Measurements from ENCODE around the gene KRTAP5-8. TPM values are rescaled to one million over a fixed set of nuclear protein-coding genes. Genes with fewer than 3 reads are reported as not detected.

KRTAP5-8 gene
- total RNA-seq, 1 donor from 2014 or later: not detected

GRCh38 chr11:71499125-71499524 is 38.7 kb upstream of the KRTAP5-8 start:
- DNase-seq: no peak
- Histone ChIP-seq H3K4me3 (no peak overlapping the region), H3K36me3 (peaks cover 82% of the 10 kb centered on the region)

GRCh38 chr11:71499546-71499945 is 38.3 kb upstream of the KRTAP5-8 start:
- H3K27ac ChIP-seq: no peak overlapping the region
- no peak overlapping the region for H3K4me3 ChIP-seq
- intact Hi-C loops (cut with DNase I): no loop called here
- no peak for ATAC-seq
- H3K9me3 ChIP-seq: no peaks in the 10 kb centered on the region
- no peak for DNase-seq
- H3K27me3 ChIP-seq (ENCODE audit: low read depth): no peaks in the 10 kb centered on the region
- H3K36me3 ChIP-seq: peaks cover 80% of the 10 kb centered on the region
- no peaks in the 10 kb centered on the region for H3K4me1 ChIP-seq
- TF ChIP-seq, protein P1, sequence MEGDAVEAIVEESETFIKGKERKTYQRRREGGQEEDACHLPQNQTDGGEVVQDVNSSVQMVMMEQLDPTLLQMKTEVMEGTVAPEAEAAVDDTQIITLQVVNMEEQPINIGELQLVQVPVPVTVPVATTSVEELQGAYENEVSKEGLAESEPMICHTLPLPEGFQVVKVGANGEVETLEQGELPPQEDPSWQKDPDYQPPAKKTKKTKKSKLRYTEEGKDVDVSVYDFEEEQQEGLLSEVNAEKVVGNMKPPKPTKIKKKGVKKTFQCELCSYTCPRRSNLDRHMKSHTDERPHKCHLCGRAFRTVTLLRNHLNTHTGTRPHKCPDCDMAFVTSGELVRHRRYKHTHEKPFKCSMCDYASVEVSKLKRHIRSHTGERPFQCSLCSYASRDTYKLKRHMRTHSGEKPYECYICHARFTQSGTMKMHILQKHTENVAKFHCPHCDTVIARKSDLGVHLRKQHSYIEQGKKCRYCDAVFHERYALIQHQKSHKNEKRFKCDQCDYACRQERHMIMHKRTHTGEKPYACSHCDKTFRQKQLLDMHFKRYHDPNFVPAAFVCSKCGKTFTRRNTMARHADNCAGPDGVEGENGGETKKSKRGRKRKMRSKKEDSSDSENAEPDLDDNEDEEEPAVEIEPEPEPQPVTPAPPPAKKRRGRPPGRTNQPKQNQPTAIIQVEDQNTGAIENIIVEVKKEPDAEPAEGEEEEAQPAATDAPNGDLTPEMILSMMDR (IDR thresholded peaks at IDR 0.05): no peak

More at GRCh38 chr11:71499125-71499524, 38.7 kb upstream of the KRTAP5-8 start:
- no peak overlapping the region for H3K27ac ChIP-seq
- no peaks in the 10 kb centered on the region for H3K27me3 ChIP-seq (ENCODE audit: low read depth)
- no peaks in the 10 kb centered on the region for H3K4me1 ChIP-seq
- TF ChIP-seq, protein P1 (IDR thresholded peaks at IDR 0.05): no peak
- H3K9me3 ChIP-seq: no peaks in the 10 kb centered on the region
- no peak for ATAC-seq
- intact Hi-C loops (cut with DNase I): no loop called here

- Histone ChIP-seq H3K4me1 (no peaks in the 10 kb centered on the region), H3K27ac (no peak overlapping the region), H3K27me3 (ENCODE audit: low read depth) (no peaks in the 10 kb centered on the region), H3K9me3 (no peaks in the 10 kb centered on the region), H3K4me3 (no peak overlapping the region), H3K36me3 (peaks cover 69% of the 10 kb centered on the region)
- TF ChIP-seq, protein P1 (IDR thresholded peaks at IDR 0.05): no peak
- no peak for DNase-seq
- no peak for ATAC-seq
- intact Hi-C loops (cut with DNase I): no loop called here
These were observed 37.2 kb upstream of the KRTAP5-8 start for GRCh38 chr11:71500601-71501021.

DNA sequence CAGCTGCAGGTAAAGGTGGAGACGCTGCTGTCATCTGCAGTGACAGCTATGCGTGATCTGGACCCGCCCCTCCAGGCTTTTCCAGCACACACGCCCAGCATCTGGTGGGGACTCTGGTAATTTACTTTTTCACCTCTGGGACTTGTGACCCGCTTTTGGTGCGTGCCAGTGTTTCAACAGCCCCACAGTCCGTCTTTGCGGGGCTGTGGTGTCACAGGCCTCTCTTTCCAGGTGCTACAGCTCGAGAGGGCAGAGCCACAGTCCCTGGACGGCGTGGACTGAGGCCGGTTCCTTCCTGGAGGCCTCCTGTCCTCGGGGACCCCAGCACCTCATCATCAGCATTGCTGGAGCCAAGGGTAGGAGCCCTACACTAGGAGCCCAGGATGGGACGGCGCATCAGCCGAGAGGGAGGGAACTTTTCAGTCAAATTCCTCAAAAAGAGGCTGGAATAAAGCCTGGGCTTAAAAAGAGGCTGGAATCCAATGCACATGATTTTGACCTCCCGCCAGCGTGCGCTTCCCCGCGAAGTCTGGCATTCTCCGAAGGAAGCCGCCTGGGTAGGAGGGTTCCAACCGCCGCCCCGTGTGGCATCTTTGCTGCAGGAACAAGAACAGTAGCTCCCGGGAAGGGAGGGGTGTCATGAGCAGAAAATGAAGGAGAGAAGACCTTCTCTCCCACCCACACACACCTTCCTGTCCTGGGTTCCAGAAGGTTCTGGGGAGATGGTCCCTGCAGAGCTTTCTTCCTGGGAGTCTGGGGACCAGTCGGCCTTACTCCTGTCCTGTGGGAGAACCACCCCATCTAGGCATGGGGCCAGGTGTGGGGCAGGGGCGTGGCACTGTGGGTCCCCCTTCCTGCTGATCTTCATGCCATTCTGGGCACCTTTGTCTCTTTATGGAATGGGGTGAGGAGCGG is 36.5 kb upstream of the KRTAP5-8 start:
- H3K9me3 ChIP-seq: no peaks in the 10 kb centered on the region
- no peak overlapping the region for H3K27ac ChIP-seq
- H3K27me3 ChIP-seq (ENCODE audit: low read depth): no peaks in the 10 kb centered on the region
- H3K4me1 ChIP-seq: no peaks in the 10 kb centered on the region
- intact Hi-C loops (cut with DNase I): no loop called here
- no peak overlapping the region for H3K4me3 ChIP-seq
- peaks cover 65% of the 10 kb centered on the region for H3K36me3 ChIP-seq
- TF ChIP-seq, protein P1 (IDR thresholded peaks at IDR 0.05): no peak
- DNase-seq (no peak), ATAC-seq (no peak)

DNA sequence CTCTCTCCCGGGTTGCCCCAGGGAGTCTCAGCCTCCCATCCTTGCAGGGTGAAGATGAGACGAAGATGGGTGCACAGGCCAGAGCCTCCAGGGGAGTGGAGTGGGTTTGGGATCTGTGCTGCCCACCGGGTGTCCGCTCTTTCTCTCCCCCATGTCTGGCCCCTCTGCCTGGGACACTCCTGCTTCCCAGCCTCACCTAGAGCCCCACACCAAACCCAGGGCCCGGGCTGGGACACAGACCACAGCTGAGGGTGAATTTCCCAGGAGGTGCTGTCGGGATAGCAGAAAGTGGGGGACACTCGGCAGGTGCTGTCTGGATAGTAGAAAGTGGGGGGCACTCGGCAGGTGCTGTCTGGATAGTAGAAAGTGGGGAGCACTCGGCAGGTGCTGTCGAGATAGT is 35.8 kb upstream of the KRTAP5-8 start:
- Histone ChIP-seq H3K27me3 (ENCODE audit: low read depth) (no peaks in the 10 kb centered on the region), H3K4me1 (no peaks in the 10 kb centered on the region), H3K27ac (no peak overlapping the region), H3K36me3 (peaks cover 58% of the 10 kb centered on the region), H3K4me3 (no peak overlapping the region), H3K9me3 (peaks cover under 1% of the 10 kb centered on the region)
- ATAC-seq (no peak), DNase-seq (no peak)
- TF ChIP-seq, protein P1 (IDR thresholded peaks at IDR 0.05): no peak
- intact Hi-C loops (cut with DNase I): no loop called here
